ENCODE results near the gene ATP6V0C.

The ATP6V0C gene

DNA sequence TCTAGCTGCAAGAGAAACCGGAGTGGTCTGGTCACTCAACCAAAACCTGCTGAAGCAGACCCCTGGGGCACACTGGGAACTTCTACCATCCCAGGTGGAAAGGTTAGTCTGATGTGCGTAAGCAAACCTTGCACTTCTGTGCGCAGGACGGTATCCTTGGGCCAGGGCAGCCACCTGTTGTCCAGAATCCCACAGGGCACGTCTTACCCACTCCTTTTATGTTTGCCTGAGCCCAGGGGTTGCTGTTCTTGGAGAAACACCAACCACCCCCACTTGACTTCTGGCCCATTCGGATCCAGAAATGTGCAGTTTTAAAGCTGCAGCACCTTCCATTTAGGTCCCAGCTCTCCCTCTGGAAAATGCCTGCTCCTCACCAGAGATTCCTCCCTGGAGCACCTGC lies 20.1 kb upstream of the ATP6V0C start:
- DNase-seq = no peak

DNA sequence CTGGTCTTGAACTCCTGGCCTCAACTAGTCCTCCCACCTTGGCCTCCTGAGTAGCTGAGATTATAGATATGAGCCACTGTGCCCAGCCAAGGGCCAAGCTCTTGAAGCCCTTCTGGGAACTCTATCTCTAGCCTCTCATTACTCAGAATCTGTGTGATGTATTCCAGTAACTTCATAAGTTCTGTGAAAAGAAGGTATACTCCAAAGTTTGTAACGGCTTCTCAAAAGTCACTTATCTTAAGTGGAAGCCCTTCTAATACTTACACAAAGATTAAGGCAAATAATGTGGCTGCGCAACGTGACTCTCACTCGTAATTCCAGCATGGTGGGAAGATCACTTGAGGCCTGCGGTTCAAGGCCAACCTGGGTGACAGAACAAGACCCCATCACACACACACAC lies 19.1 kb upstream of the ATP6V0C start:
- no peak for DNase-seq

DNA sequence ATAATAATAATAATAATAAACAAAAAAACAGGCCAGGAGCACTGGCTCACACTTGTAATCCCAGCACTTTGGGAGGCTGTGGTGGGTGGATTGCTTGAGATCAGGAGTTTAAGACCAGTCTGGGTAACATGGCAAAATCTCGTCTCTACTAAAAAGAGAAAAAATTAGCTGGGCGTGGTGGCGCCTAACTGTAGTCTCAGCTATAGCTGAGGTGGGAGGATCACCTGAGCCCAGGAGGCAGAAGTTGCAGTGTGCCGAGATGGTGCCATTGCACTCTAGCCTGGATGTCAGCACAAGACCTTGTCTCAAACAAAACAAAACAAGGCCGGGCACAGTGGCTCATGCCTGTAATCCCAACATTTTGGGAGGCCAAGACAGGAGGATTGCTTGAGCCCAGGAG lies 18.7 kb upstream of the ATP6V0C start:
- DNase-seq = no peak

DNA sequence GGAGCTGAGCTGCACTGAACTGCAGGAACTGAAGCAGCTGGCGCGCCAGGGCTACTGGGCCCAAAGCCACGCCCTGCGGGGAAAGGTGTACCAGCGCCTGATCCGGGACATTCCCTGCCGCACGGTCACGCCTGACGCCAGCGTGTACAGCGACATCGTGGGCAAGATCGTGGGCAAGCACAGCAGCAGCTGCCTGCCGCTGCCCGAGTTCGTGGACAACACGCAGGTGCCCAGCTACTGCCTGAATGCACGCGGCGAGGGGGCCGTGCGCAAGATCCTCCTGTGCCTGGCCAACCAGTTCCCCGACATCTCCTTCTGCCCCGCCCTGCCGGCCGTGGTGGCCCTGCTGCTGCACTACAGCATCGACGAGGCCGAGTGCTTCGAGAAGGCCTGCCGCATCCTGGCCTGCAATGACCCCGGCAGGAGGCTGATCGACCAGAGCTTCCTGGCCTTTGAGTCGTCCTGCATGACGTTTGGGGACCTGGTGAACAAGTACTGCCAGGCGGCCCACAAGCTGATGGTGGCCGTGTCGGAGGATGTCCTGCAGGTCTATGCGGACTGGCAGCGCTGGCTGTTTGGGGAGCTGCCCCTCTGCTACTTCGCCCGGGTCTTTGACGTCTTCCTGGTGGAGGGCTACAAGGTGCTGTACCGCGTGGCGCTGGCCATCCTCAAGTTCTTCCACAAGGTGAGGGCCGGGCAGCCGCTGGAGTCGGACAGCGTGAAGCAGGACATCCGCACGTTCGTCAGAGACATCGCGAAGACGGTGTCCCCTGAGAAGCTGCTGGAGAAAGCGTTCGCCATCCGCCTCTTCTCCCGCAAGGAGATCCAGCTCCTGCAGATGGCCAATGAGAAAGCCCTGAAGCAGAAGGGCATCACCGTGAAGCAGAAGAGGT lies 17.3 kb upstream of the ATP6V0C start:
- DNase-seq = no peak

DNA sequence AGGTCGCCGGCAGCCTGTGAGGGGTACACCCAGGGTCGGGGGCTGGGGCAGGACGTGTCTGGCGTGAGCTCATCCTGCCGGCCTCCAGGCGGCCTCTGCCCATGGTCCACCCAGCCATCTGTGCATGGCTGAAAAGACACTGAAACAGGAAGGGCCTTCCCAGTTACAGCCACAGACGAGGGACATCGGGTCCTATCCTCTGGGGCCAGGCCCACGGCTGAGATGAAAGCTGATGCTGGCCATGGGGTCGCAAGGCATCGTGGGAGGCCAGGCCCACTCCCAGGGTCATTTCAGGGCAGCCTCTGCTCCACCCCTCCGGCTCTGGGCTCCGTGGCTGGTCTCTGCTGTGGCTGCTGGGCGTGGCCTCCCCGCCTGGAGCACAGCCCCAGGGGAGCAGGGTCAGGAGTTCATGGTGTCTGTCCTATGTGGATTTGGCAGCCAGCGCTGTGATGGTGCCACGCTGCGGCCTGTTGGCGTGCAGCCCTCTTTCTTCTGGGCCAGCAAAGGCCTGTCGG lies 16.6 kb upstream of the ATP6V0C start:
- peak; percentile 75 for DNase-seq

DNA sequence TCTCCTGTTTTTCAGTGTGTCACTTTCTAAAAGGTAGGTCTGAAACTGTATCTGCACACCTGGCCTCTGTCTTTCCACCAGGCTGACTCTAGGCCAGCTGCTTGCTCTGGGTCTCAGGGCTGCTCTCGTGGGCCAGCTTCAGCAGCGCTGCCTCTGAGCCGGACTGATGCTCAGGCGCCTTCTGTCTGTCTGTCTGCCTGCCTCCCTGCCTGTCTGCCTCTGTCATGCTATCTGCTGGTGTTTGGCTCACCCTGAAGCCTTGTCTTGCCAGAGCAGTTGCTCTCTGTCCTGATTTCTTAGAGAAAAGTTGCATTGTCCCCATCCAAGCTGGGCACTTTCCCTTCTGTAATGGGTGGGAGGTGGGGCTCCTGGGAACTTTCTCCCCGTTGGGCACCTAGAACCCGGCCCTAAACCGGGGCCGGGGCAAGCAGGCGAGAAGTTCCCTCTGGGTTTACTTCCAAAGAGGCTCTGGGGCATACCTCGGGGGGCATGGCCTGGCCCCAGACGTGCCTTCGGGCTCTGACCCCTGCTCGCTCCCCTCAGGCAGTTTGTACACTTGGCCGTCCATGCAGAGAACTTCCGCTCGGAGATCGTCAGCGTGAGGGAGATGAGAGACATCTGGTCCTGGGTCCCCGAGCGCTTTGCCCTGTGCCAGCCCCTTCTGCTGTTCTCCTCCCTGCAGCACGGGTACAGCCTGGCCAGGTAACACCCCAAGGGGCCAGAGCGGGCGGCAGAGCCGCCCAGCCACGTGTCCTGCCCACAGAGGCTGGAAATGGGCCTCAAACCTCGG lies 15.9 kb upstream of the ATP6V0C start:
- no peak for DNase-seq

DNA sequence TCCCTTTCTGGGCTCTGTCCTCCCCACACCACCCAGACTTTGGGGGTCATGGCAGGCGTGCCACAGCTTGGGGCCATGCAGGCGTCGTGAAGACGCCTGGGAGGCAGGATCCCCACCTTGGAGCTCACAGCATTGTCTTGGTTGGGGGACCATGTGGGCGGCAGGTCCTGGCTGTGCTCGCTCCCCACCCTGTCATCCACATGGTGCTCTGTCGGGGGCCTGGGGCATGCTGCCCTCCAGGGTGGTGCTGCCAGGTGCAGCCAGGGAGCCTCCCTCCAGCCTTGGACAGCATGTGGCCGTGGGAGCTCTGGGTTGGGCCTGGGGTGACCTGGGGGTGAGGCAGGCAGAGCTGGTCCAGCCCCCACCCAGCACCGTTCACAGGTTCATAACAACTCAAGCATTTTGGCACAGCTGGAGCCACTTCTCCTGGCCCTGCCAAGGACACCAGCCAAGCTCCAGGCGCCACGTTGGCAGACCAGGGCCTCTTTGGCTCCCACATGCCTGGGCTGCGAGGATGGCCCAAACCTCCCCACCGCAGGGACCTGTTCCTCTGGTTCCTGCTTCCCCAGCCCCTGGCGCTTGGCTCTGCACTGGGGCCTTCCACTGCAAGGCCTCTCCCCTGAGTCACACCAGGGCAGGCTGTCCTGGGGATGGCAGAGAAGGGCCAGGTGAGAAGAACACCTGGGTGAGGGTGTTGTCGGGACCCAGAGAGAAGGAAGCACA lies 15.1 kb upstream of the ATP6V0C start:
- DNase-seq = peak; percentile 26

DNA sequence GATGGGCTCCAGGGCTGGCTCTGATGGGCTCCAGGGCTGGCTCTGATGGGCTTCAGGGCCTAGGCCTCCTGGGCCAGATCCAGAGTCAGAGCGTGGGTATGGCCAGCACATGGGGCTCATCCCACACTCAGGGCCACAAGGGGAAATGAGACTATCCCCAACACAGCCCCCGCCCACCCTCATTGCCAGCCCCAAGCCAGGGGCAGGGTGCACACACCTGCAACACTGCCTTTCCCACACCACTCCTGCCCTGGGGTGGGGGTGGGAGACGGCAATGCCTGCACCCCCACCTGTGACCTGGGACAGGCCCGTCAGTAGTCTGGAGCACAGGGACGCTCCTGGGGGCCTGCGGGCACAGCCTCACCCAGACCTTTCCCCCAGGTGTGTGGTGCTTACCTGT lies 14.3 kb upstream of the ATP6V0C start:
- no peak for DNase-seq

DNA sequence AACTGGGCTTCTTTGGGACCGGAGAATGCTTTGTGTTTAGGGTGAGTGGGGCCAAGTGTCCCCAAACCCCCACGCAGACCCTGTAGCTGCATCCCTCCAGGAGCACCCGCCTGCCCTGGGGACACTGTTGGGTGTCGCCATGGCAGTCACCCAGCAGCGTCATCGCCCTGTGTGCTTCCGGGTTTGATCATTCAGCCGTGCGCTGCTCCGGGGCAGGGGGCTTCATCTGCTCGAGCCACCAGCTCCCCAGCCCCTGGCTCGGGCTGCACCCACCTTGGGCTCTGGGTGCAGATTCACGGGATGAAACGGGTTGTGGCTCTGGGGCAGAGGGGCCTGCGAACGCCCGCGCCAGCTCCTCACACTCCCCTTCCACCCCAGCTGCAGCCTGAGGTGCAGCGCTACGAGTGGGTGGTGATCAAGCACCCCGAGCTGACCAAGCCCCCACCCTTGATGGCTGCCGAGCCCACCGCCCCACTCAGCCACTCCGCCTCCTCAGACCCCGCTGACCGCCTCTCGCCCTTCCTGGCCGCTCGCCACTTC lies 13.8 kb upstream of the ATP6V0C start:
- no peak for DNase-seq

DNA sequence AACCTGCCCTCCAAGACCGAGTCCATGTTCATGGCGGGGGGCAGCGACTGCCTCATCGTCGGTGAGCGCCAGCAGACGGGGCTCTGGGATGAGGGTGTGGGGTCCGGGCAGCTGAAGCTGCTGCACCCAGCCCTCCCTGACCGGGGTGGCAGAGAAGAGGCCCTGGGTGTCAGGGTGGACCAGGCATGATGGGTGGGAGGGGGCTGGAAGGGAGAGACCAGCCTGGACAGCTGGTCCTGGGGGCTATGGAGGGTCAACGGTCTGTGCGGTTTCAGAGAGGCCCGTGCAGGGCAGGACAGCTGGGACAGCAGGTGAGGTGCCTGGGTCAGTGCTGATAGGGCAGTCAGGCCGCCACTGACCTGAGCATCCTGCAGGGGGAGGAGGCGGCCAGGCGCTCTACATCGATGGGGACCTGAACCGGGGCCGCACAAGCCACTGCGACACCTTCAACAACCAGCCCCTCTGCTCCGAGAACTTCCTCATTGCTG lies 13.3 kb upstream of the ATP6V0C start:
- no peak for DNase-seq

DNA sequence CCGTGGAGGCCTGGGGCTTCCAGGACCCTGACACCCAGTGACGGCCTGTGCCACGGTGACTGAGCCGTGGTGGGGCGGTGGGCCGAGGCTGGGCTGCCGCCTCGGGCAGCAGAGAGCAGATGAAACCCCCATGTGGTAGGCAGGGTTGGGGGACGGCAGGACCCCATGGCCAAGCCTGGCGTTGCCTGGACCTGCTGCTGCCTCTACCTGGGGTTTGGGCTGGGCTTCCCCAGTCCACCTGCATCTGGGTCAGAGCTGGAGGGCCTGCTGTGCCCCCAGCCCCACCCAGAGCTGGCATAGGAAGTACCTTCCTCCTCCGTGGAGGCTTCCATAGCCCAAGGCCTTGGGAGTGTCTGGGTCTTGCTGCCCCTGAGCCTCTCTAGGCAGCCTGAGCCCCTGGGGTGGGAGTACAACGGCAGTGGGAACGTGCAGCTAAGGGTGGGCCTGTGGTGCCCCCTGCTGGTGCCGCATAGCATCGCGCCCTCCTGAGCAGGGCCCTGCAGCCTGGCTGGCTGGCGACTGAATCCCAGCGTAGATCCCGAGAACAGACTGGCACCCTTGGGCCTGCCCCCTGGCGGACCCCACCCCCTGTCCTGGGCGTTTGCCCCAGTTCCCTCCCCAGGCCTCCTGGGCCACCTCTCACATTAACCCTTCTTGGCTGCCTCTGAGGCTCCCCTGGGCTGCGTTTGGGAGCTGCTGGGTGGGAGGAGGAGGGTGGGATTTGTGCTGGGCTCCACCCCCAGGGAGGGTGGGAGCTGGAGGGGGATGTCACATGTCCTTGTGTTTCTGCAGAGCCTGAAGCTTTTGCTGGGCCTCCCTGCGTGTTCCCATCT lies 12.6 kb upstream of the ATP6V0C start:
- DNase-seq = peak; percentile 82

DNA sequence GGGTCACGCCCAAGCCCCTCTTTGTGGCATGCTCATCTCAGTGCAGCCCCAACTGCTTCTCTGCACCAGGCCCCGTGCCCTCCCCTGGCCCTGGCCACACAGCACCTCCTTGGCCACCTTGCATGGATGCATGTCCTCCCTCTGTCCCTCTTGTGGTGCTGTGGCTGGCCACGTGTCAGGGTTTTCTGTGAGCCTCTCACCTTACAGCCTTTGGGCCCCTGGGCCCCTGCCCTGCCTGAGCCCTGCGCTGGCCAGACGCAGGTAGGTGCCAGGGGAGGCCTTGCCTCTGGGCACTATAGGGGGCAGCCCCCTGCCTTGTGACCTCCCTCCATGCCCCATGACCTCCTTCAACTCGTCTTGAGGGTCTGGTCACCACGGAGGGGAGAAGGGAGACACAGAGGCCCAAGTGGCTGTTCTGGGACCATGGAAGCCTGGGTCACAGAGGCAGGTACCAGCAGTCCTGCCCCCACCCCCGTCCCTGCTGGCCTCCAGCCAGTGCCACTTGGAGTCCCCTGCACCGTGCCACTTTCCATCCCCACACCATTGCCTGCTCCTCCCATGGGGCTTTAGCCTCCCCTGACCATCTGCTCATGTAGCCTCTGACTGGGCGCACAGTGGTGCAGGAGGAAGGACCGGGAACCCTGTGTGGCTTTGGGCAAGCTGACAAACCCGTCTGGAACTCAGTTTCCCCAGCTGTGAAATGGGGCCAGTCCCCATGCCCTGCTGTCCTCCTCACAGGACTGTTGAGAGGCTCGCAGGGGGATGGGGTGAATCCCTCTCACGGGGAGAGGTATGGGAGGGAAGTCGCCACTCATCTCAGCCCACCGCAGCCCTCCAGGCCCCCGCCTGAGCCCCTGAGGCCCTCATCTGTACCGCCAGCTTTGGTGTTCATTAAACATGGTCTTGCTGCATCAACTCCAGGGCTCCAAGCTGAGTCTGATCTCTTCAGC lies 11.5 kb upstream of the ATP6V0C start:
- no peak for DNase-seq

DNA sequence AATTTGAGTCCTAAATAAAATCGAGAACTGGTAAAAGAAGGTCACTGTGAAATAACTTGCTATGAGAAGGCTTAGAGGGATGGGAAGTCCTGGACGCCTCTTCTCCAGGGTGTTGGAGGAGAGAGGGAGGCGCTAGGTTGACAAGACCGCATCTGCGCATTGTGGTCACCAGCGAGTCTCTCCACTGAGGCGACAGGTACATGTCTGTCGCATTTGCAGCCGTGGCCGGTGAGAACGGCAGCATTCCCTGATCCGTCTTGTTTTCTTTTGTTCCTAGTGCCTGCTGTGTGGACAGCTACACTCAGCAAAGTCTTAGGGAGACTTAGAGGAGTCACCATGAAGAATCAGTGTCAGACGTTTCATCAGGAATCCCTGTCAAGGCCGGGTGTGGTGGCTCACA lies 8.1 kb upstream of the ATP6V0C start:
- DNase-seq = no peak

DNA sequence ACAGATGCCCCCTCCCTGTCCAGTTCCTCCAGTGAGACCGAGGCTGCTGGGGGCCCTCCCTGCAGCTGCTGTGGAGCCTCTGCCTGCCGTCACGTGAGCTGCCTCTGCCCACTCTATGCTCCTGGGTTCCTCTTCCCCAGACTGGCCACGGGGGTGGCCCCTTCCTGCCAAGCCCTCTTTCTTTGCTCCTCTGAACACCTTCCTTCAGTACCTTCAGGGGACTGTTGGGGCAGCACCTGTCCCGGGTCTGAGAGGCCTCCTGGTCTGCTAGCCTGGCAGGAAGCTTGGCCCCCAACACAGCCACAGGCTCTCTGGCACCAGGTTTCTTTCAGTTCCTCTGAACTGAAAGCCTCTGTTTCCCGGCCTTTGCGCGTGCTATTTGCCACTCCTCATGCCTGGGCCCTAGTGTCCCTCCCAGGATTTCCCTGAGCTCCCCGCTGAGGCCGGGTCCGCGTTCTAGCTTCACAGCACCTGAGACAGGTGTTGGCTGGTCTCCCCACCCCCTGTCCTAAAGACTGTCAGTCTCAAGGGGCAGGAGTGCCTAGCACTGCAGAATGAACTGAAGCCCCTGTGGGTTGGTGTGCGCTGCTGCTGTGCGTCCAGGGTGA lies 6.6 kb upstream of the ATP6V0C start:
- no peak for DNase-seq

DNA sequence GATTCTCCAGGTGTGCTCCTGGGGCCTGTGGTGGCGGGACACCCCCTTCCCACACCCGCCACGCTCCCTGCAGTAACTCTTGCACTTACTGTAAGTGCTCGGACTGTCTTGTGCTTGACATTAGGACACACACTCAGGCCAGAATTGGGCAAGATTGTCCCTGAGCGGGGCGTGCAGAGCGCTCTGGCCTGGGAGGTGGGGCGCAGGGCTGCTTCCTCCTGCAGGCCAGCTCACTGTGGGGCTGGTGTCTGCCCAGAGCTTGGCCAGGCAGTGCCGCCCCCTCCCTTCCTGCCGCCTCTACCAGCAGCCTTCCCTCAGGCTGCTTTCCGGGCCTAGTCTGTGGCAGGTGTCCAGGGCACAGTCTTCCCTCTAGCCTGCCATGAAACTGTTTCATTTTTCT lies 6.1 kb upstream of the ATP6V0C start:
- no peak for DNase-seq

DNA sequence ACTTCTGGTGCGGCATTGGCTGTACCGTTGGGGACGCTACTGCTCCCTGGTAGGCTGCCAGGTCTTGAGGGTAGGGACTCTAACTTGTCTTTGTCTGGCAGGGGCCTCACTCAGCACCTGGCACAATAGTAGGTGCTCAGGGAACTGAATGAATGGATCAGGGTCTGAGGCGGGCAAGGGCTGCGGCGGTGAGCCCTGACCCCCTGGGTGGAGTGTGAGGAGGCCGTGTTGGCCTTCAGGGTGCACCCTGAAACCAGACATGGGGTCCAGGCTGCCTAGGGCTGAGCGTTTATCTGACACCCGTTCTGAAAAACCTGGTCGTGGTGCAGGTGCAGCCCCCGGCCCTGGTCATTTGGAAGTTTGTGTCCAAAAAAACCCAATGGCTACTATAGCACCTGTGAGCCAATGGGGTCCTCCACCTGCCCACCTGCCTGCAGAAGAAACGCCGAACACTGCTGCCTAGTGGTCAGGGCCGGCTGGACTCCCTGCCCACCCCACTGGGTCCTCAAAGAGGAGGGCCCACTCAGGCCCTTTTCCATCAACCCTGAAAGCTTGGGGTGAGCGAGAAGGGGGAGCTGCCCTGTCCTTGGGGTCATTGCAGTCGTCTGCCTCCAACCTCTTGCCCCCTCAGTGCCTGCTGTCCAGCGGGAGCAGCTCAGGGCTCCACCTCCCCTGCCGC lies 4.9 kb upstream of the ATP6V0C start:
- DNase-seq = no peak

DNA sequence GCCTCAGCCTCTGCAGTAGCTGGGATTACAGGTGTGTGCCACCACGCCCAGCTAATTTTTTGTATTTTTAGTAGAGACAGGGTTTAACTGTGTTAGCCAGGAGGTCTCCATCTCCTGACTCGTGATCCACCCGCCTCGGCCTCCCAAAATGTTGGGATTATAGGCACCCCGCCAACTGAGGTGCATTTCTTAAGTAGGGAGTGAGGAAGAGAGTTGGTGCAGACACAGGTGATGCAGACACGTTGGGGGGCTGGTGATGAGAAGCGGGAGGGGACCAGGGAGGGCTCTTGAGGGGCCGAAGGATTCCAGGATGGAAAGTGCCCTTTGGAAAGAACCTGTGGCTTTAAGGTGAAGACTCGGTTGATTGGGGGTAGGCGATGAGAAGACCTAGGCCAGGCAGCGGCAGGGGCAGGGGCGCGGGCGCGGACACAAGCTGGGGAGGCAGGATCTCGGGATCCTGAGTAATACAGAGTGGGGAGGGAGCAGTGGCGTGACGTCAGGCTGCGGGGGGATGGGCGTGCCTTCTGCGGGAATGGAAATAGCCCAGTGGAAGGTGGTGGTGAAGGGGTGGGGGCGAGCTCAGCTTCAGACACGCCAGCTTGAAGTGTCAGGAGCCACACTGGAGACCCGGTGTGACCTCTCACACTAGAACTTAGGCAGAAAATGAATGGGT lies 2.5 kb upstream of the ATP6V0C start:
- DNase-seq = no peak

DNA sequence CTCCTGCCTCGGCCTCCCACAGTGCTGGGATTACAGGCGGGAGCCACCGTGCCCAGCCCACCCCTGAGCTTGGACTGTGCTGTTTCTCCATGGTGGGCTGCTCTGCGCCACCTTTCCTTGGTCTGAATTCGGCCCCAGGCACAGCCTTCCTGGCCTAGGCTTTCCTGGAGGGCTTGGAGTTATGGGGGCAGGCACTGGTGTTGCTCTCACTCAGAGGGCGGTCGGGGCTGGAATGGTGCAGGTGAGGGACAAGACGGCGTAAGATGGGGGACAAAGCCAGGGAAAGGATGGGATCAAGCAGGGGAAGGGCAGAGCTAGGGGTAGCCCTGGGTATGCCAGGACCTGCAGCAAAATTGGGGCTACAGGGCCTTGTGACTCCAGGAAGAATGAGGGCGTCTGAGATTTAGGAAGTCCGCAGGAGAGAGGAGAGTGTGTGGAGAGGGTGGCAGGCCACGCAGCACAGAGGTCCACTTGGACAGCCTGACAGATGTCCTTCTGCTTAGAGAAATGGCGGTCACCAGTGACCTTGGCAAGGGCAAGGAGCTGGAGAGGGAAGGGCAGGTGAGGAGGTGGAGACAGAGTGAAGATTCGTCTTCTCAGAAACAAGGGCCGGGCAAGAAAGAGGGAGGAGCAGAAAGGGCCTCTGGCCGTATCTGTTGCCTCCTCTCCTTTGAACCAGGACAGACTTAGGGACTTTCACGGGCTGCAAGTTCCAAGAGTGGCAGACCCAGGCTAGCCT lies 1.6 kb upstream of the ATP6V0C start:
- no peak for DNase-seq
